NCI-H1417 (cell line): ENCODE results near the gene CLOCK.
A peak's percentile ranks its signal among the peaks of the same experiment; 100 is the strongest.

ENCODE experiments used
- DNase-seq, 3 experiments: peaks; one replicate each; lab custom pipeline; 2025; lab: John Stamatoyannopoulos, UW

CLOCK gene

GRCh38 chr4:55540271-55540670 lies 6.4 kb downstream of the CLOCK start:
- DNase-seq, result no peak

- DNase-seq, result no peak
Observed at GRCh38 chr4:55539658-55540057, 7.1 kb downstream of the CLOCK start.

- no peak for DNase-seq
Observed at GRCh38 chr4:55538531-55538930, 8.2 kb downstream of the CLOCK start.

- no peak for DNase-seq
Observed at GRCh38 chr4:55534306-55534705, 12.4 kb downstream of the CLOCK start.

GRCh38 chr4:55530691-55531090 lies 16.0 kb downstream of the CLOCK start:
- DNase-seq, result no peak

GRCh38 chr4:55530167-55530566 lies 16.5 kb downstream of the CLOCK start:
- DNase-seq, result no peak

- DNase-seq, result no peak
Observed at GRCh38 chr4:55528491-55528890, 18.2 kb downstream of the CLOCK start.

GRCh38 chr4:55524844-55525571 lies 21.7 kb downstream of the CLOCK start:
- no peak for DNase-seq

GRCh38 chr4:55518442-55518841 lies 28.3 kb downstream of the CLOCK start:
- no peak for DNase-seq

- no peak for DNase-seq
Observed at GRCh38 chr4:55517526-55518229, 29.0 kb downstream of the CLOCK start.

- no peak for DNase-seq
Observed at GRCh38 chr4:55512922-55513571, 33.7 kb downstream of the CLOCK start.

GRCh38 chr4:55512077-55512476 lies 34.6 kb downstream of the CLOCK start:
- no peak for DNase-seq

- no peak for DNase-seq
Observed at GRCh38 chr4:55510685-55511084, 36.0 kb downstream of the CLOCK start.

GRCh38 chr4:55509266-55509665 lies 37.4 kb downstream of the CLOCK start:
- no peak for DNase-seq

GRCh38 chr4:55507612-55508011 lies 39.1 kb downstream of the CLOCK start:
- DNase-seq, result peak in 1 of 3 experiments; percentile 6

GRCh38 chr4:55503169-55503568 lies 43.5 kb downstream of the CLOCK start:
- DNase-seq, result no peak

- DNase-seq, result no peak
Observed at GRCh38 chr4:55500072-55500471, 46.6 kb downstream of the CLOCK start.

- peak in 2 of 3 experiments; percentile 1 to 3 for DNase-seq
Observed at GRCh38 chr4:55499495-55499894, 47.2 kb downstream of the CLOCK start.

GRCh38 chr4:55498051-55498450 lies 48.7 kb downstream of the CLOCK start:
- DNase-seq, result no peak

GRCh38 chr4:55491486-55491885 lies 55.2 kb downstream of the CLOCK start:
- no peak for DNase-seq

GRCh38 chr4:55488716-55489115 lies 58.0 kb downstream of the CLOCK start:
- no peak for DNase-seq

- DNase-seq, result no peak
Observed at GRCh38 chr4:55485821-55486220, 60.9 kb downstream of the CLOCK start.

- DNase-seq, result no peak
Observed at GRCh38 chr4:55483315-55483714, 63.4 kb downstream of the CLOCK start.
